AG08396 (cell line): Measurements from ENCODE around the gene CDK4.
A peak's percentile ranks its signal among the peaks of the same experiment; 100 is the strongest.

Source experiments
- DNase-seq: peaks from one replicate; pipeline ENCODE4 v3.0.0; 2012; ENCODE audit warnings: low spot score, mixed read lengths

CDK4 gene

DNA sequence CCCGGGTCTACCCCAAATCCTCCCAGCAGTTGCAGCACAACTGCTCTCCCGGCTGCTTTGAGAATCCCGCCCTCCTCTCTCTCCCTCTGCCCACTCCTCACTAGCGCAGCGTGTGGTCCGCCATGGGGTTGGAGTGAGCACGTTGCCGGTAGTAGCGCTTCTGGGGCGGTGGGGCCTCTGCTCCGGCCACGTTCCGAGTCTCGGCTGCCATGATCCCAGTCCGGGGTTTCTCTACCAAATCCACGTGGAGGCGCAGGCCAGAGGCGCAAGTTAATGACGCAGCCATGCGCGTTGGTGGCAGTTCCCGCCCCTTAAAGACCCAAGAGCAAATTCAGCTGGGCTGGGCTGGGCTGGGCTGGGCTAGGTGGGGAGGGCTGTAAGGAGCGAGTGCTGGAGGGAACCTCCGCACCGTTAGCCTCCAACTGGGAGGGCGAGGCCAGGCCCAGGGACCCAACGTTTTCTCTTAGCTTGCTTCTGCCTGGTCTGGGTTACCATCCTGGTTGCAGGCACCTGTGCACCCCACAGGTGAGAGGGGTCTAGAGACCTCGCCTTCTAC lies 19.8 kb upstream of the CDK4 start, which contains the start of gene METTL1:
TSS of gene METTL1 (minus strand) at position 233 of the 556 bp plus-strand sequence. CDS start at position 211, 22 bp downstream.
- DNase-seq = peak; percentile 96

DNA sequence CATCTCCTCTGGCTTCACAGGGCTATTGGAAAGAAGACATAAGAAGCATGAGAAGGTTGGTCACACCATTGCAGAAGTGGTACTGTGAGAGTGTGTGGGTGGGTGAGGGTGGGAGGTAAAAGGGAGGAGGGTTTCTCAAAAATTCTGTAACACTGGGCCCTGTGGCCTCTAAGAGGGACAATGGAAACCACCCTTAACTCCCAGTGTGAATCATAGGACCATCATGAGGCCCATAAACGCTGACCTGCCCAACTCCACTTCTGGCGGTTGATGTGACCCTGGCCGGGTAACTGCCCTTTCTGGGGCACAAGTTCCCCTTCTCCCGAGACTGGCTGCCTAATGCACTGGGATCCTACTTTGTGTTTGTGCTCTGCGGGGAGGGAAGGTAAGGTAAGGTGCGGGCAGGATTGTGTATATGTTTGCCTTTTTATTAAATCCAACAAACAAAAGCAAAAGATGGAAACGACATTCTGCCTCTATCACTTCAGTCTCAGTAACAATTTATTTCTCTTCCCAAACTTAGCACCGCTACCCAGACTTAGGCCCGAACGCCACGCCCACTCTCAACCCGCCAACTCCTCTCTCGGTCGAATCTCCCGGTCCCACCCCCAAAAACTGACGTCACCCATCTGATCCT lies 19.2 kb upstream of the CDK4 start:
- peak; percentile 93 for DNase-seq

DNA sequence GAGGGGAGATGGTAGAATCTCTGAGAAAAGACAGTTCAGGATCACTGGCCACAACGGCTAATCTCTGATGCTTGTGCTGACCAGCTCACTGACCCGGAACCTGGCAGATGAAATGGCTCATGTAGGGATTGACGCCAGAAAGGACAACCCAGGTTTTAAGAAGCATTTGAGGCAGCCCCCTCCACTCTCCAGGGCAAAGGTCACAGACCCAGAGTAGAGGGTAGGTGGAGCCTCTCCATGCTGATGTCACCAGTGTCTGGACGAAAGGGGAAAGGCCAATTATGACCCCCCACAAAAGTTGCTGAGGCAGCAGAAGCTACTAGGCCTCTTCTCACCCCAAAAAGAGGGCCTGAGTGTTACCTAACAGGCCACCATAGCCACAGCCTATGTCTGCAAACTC lies 18.6 kb upstream of the CDK4 start:
- DNase-seq = no peak

DNA sequence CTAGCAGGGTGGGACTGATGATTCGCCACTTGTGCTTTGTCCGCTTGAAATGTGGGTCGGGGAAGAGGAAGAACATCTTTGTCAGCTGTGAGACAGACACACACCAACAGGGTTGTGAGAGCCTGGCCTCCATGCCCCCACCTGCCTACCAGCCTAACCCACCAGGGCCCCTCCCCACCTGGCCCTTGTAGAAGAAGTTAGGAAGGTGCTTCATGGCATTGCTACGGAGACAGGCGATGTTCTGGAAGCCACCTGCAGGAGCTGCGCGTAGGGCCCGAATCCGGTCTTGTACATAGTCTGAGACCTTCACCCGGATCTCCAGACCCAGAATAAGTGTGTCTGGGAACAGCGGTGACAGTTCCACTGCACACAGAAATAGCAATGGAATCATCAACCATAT lies 17.5 kb upstream of the CDK4 start:
- DNase-seq = no peak

DNA sequence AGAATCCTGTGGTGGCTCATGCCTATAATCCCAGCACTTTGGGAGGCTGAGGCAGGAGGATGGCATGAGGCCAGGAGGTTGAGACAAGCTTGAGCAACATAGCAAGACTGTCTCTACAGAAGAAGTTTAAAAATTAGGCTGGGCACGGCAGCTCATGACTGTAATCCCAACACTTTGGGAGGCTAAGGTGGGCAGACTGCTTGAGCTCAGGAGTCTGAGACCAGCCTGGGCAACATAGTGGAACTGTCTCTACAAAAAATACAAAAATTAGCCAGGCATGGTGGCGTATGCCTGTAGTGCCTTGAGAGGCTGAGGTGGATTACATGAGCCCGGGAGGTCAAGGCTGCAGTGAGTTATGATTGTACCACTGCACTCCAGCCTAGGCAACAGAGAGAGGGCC lies 15.8 kb upstream of the CDK4 start:
- no peak for DNase-seq

DNA sequence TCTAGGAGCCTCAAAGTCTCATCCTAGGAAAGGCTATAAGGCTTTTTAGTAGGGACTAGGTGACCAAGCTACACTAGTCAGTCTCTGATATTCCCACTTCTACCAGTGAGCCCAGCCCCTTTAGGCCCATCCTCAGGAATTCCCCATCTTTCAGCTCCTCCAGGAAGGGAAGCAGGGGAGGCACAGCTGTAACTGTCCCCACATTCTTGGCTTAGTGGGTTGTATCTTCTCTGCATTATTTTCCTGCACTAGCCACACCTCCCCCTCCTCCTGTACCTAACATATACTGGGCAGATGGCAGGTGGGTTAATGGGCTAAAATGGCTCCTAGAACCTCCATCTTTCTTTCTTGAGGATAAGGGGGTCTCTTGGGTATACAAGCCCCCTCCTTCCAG lies 15.2 kb upstream of the CDK4 start:
- DNase-seq = no peak

DNA sequence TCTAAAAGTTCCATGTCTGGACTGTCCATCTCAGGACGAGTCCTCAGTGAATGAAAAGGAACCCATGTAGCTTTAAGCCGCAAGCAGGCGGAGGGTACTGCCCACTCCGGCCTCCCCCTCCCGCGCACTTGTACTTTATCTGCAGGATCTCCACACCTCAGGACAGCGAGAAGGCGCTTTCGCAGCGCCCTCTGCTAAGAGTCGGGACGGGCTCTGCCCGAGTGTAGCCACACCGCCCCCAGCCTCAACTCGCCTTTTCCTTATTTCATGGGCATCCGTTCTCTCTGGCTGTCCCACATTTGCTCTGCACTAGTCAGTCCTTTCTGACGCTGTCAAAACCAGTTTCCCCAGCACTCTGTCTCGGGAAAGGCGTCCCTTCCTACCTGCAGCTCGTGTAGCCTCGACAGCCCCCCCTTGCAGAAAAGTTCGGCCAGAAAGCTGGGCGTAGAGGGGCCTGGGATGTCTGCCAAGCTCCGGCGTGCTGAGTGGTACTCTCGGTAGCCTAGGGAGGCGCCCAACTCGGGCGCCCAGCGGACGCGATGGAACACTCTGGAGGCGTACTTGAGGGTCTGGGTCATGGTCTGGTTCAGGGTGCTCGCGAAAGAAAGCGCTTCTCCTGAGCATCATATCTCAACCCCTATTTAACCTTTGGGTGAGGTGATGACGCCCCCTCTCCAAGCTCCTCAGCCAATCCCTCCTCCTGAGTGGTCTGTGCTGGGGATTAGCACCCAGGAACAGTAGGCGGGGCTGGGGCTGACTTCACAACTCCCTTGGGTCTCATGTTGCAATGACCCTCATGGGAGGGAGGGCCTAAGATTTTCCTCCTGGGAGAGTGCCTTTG lies 14.6 kb upstream of the CDK4 start, which contains the start of gene CYP27B1:
TSS of gene CYP27B1 (minus strand) at position 615 of the 841 bp plus-strand sequence. CDS start at position 578, 37 bp downstream.
- DNase-seq = no peak

DNA sequence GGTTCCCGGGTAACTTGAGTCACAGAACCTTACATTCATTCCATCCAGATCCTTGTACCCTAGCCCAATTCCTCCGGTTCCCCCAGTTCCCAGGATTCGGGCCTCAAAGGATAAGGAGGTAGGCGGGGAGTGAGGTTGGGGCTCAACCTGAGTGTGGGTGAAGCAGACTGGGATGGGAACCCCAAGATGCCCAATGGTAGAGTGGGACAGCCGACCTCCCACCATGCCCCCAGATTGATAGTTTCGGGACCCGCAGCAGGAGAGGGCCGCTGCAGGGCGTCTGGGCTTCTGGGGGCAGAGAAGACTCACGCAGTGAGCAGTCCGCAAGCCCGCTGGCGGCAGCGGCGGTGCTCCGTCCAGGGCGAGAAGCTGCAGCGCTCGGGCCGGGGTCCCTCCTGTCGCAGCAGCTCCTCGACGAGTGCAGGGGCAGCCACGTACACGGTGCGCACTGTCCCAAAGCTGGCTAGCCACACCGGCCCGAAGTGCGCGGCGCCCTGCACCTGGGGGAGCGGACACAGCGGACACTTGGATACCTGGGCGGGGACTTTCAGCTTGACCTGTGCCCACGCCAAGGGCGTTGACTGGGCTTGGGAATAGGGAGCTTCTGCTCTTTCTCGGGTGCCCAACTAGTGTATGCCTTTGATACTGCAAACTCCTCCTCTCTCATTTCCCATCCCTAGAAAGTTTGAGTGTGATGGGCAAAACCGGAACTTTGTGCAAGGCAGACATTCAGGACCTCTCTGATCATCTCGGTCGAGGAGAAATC lies 13.8 kb upstream of the CDK4 start:
- DNase-seq = no peak

DNA sequence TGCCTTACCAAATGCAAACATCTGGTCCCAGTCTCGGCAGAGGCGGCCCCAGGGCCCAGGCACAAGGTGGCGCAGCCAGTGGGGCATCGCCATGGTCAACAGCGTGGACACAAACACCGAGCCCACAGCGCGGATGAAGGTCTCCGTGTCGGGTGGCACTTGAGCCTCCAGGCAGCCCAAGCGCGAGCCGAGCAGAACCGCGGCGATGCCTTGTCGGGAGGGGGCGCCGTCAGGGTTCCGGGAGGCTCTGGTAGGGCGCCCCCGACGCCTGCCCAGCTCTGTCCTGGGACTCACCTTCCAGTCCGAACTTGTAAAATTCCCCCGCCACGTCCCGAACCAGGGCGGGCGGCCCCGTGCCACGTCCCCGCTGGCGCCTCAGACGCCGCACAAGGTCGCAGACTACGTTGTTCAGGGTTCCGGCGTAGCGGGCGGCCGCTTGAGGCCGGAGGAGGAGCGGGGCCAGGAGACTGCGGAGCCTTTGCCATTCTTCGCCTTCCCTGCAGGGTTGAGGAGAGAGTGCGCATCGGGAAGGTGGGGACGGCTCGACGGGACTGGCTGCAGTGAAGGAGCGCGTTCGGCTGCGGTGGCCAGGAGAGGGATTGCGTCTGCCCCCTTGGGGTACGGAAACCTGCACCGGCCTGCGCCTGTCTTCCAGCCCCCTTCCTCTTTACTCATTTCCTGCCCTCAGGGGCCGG lies 13.0 kb upstream of the CDK4 start:
- DNase-seq = peak; percentile 51

DNA sequence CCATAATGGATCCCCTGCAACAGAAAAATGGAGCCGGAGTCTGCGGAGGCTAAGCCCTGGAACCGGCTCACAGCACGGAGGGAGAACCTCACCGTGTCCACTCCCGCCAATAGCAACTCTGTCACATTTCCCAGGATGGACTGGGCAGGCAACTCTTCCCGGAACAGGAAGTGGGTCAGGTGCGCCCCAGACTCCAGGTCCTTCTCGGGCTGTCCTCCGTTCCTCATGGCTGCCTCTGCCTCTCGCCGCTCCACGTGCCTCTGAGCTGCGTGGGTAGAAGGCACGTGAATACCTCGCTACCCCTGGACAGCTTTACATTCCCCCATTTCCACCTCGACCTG lies 12.5 kb upstream of the CDK4 start:
- no peak for DNase-seq

DNA sequence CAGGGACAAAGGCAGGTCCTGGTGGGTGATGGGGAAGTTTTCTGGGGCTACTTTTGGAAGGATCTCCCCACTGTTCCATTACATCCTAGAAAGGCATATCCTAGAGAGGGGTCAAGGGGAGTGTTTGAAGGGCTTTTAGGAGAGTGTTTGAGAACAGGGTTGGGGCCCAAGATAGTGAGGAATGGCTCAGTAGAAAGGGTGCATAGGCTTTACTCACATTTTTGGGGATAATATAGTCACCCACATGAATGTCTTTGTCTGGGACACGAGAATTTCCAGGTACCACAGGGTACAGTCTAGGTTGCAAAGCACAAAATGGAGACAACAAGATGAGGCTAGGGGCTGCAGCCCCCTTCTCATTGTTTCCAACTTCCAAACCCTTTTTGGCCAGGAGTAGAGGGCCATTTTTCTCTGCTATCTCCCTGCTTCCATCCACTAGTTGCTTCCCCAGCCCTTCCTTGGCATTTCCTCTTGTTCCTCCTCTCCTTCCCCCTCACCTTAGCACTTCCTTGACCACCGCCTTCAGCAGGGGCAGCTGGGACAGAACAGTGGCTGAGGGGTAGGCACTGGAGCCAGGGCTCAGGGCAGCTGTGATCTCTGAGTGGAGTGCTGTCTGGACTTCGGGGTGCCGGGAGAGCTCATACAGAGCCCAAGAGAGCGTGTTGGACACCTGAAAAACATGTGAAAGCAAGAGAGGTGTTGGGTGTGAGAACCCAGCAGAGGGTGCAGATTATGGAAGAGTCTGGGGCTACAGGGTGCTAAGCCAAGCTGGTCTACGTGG lies 12.0 kb upstream of the CDK4 start:
- DNase-seq = no peak

DNA sequence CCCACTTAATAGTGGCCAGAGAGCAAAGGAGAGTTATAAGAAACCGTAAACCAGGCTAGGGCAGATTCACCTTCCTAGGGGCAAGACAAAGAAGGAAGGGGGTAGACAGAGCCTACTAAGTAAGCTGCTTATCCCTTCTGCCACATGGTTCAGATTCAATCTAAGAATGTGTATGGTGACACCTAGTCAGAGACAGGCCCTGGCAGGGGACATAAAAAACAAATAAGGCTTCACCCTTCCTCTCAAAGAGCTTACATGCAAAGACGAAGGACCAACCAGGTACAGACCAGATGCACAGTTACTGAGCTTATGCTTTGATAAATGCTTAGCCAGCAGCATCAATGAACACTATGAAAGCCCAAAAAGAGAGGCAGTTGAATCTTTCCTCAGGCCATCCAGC lies 10.4 kb upstream of the CDK4 start:
- no peak for DNase-seq

DNA sequence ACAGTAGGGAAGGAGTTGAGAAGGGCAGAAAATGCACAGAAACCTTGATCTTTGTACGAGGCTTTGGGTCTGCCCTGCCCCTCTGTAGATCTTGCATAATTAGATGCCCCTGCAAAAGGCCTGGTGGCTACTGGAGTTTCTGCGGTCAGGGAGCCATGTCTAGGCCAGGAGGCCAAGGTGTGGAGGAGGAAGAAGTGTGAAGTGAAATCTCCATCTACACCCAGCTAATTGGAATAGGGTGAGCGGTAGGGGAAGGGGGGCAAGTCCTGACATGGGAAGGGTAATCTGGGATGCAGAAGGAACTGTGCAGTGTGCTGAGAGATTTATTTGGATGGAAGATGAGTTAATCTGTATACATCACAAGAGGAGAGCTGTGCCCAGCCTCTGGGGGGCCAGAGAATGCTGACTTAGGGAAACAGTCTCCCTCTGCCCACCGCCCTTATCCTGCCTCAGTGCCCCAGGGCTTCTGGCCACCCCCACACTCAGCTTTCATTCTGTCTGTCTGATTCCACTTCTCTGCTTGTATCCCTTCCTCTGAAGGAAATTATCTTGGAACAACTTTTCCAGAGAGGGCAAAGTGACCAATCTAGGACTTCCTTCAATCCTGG lies 9.4 kb upstream of the CDK4 start:
- no peak for DNase-seq

DNA sequence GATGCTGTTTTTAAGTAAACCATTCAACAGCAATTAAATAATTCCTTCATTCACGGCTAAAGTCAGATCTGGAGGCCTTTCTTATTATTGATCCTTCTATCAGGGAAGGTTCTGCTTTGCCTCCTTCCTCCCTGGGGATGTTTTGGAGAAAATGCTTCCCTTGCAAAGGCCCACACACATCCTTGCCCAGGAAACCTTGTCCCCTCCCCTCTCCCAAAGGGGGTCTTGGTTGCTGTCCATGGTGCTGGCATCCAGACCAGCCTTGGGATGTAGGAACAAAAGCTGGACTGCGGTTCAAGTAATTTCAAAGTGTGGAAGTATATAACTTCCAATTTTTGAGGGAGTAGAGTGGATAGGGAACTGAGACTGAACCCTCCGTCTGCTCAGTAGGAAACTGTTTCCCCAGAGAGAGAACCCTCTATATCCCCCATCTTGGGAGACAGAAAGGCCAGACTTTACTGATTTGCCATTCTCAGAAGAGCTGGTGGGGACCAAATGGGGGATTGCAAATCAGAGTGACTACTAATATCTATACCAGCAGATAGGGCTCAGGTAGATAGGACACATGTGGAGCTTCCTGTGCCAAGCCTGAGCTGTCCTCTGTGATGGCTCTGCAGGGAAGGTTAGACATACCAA lies 8.4 kb upstream of the CDK4 start:
- no peak for DNase-seq

DNA sequence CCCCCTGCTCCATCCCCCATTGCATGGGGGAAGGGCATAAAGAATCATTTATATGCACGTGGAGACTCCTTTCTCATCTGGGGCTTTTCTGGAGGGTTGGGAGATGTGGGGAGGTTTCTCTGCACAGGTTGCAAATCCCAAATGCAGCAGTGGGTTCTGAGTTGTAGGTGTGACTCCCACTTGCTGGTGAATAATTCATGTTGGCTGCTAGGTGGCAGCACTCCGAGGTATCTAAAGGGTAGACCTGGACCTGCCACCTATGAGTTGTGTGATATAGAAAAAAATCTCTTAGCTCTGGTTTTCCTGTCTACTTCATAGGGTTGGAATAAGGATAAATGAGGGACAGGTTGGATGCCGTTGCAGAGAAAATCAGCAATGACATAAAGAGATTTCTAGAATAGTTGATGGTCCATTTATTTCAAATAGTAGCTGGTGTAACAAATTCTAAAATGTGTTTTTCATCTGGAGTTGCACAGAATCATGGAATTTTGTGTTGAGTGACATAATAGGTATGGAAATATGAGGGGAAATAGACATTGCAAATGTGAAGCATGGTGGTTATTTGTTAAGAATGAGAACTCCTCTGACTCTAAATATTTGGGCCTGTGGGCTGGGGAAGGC lies 7.4 kb upstream of the CDK4 start:
- DNase-seq = no peak

DNA sequence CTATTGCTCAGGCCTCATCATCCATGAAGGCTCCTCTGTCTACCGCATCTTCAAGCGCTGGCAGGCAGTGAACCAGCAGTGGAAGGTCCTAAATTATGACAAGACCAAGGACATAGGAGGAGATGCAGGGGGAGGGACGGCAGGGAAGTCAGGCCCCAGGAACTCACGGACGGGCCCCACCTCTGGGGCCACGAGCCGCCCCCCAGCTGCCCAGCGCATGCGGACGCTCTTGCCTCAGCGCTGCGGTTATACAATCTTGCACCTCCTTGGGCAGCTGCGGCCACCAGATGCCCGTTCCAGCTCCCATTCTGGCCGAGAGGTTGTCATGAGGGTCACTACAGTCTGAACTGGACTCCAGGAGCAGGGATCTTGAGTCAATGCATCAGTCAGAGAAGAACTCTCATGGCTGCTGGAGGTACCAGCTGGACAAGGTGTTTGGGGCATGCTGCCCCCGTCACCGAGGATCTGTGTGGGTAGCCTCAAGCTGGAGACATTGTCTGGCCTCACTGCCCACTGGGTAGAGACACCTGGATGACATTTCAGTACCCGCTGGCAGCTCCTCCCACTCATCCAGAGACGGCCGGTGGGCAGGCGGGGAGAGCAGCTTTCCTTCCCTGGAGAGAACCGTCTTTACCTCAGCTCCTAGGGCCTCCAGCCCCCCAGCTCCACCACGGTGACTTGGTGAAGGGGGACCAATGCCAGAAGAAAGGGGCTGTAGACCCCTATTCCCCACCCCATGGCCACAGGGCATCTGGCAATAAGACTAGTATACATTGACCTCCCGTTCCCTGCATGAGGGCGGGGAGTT lies 6.6 kb upstream of the CDK4 start:
- DNase-seq = no peak

DNA sequence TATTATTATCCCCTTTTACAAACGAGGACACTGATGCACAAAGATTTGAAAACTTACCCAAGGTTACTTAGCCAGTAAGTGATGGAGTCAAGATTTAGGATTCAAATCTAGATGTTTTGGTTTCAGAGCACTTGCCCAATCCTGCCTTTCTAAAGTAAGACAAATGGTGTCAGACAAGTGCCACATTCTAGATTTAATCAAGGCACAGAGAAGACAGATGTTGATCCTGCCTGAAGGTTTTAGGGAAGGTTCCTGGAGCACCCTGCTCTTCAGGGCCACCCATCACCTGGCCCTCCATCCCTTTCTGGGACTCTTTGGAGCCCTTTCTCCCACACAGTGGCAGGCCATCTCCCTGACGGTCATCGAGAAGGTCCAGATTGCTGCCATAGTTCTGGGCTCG lies 5.7 kb upstream of the CDK4 start:
- no peak for DNase-seq

DNA sequence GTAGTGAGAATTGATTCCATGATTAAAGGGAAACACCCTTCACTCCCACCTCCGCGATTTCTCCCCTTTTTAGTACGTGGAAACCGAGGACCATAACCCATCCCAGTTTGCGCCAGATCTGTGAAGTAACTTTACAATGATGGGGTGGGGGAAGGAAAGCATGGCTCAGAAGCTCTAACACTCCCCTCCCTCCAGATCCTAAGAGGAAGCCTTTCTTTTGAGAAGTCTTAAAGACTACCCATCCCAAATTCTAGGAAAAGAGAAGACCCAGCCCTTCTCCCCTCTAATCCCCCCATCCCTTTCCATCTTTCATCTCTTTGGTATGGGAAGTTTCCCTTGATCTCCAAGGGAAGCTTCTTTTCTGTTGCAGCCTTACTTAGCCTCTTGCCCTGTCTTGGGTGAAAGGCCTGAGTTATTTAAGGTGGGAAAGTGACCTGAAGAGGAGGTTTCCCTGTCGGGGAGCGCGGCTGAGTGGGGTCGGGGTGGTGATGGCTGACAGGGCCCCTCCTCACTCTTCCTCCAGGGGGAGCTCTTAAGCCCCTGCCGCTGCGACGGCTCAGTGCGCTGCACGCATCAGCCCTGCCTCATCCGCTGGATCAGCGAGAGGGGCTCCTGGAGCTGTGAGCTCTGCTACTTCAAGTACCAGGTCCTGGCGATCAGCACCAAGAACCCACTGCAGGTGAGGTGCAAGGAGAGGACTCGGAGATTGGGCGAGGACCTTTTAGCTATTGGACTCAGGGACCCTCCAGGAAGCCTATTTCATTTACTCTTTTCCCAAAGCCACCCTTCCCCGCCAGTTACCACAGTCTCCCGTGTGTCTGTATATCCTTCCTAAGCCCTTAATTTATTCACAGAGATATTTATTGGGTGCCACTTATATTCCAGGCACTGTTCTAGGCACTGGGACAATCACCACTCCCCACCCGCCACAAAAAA lies 4.6 kb upstream of the CDK4 start:
- DNase-seq = no peak
